Endothelial cell of umbilical vein (primary cell): ENCODE results near the gene ZNF611.

Source experiments
- EZH2 ChIP-seq: IDR thresholded peaks from 2 replicates; pipeline ENCODE4 v1.6.1; 2012; ENCODE audit warnings: borderline replicate concordance, low read depth, mild to moderate bottlenecking, moderate library complexity, low read length, inconsistent platforms; ENCODE audit not compliant: severe bottlenecking
- JUN ChIP-seq: IDR thresholded peaks from 2 replicates; pipeline ENCODE4 v1.6.1; 2011; ENCODE audit warnings: borderline replicate concordance, low read depth; ENCODE audit not compliant: insufficient read length, insufficient read depth
- MYC ChIP-seq: IDR thresholded peaks from one replicate; pipeline ENCODE4 v1.6.1; 2011; ENCODE audit warnings: mild to moderate bottlenecking, low read depth, low read length
- POLR2AphosphoS5 ChIP-seq: IDR thresholded peaks from 2 replicates; pipeline ENCODE4 v1.6.1; 2012; ENCODE audit warnings: low read depth, mild to moderate bottlenecking, control low read depth, low read length, moderate library complexity; ENCODE audit not compliant: insufficient read depth
- TF ChIP-seq, protein P1 (sequence below), 2 donors: IDR thresholded peaks; 1 replicate in 1 of 2; 2 replicates in 1 of 2; pipeline ENCODE4 v1.5.1; 2011; ENCODE audit warnings: low read length in 2 of 2, mild to moderate bottlenecking in 2 of 2, moderate library complexity in 2 of 2, control low read depth in 1 of 2, inconsistent platforms in 1 of 2, low read depth in 1 of 2; ENCODE audit not compliant: insufficient read depth in 1 of 2; ENCODE audit errors: extremely low read depth in 1 of 2
- TF ChIP-seq, protein P2 (sequence below): IDR thresholded peaks from 2 replicates; pipeline ENCODE4 v1.6.1; 2011; ENCODE audit not compliant: insufficient read depth, insufficient read length

DNA sequence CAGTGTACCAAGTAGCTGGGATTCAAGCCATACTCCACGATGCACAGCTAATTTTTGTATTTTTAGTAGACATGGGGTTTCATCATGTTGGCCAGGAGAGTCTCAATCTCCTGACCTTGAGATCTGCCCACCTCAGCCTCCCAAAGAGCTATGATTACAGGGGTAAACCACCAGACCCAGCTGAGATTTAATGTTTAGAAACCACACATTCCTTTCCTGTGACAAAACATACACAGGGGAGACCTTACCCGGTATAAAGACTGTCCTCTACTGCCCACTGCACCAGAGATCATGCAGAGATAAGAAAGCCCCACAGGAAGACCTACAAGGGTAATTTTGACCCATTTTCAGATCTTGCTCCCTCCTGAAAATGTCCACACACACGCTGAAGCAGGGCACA, 73.9 kb downstream of the ZNF611 start:
- TF ChIP-seq, protein P1, sequence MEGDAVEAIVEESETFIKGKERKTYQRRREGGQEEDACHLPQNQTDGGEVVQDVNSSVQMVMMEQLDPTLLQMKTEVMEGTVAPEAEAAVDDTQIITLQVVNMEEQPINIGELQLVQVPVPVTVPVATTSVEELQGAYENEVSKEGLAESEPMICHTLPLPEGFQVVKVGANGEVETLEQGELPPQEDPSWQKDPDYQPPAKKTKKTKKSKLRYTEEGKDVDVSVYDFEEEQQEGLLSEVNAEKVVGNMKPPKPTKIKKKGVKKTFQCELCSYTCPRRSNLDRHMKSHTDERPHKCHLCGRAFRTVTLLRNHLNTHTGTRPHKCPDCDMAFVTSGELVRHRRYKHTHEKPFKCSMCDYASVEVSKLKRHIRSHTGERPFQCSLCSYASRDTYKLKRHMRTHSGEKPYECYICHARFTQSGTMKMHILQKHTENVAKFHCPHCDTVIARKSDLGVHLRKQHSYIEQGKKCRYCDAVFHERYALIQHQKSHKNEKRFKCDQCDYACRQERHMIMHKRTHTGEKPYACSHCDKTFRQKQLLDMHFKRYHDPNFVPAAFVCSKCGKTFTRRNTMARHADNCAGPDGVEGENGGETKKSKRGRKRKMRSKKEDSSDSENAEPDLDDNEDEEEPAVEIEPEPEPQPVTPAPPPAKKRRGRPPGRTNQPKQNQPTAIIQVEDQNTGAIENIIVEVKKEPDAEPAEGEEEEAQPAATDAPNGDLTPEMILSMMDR (IDR thresholded peaks at IDR 0.05; ENCODE audit: extremely low read depth in 1 of 2, insufficient read depth in 1 of 2, low read depth in 1 of 2, low read length in 2 of 2): no peak
- no peak for TF ChIP-seq EZH2
- TF ChIP-seq JUN: no peak
- TF ChIP-seq, protein P2, sequence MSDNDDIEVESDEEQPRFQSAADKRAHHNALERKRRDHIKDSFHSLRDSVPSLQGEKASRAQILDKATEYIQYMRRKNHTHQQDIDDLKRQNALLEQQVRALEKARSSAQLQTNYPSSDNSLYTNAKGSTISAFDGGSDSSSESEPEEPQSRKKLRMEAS: no peak
- no peak for TF ChIP-seq POLR2AphosphoS5
- TF ChIP-seq MYC: no peak
